Trophoblast cell (in vitro differentiated cells and primary cell): ENCODE data around the gene PARPBP.
A peak's percentile ranks its signal among the peaks of the same experiment; 100 is the strongest.

ENCODE experiments used
- DNase-seq, 2 donors: peaks; one replicate each; pipeline ENCODE4 v3.0.0-alpha.2; 2016
- H2AFZ ChIP-seq: 2 replicates; pipeline ENCODE4 v1.6.1; 2013; ENCODE audit warnings: low read length, moderate library complexity, mild to moderate bottlenecking; ENCODE audit not compliant: insufficient read depth, poor library complexity
- H2AK5ac ChIP-seq: 2 replicates; pipeline ENCODE4 v1.6.1; 2013; ENCODE audit warnings: mild to moderate bottlenecking, low read length
- H2BK120ac ChIP-seq: 2 replicates; pipeline ENCODE4 v1.6.1; 2013; ENCODE audit warnings: low read length, mild to moderate bottlenecking, moderate library complexity; ENCODE audit not compliant: insufficient read depth, poor library complexity
- H2BK12ac ChIP-seq: 2 replicates; pipeline ENCODE4 v1.6.1; 2013; ENCODE audit warnings: mild to moderate bottlenecking, low read length, moderate library complexity
- H2BK5ac ChIP-seq: 2 replicates; pipeline ENCODE4 v1.6.1; 2013; ENCODE audit warnings: low read length, low read depth, moderate library complexity, mild to moderate bottlenecking; ENCODE audit not compliant: poor library complexity
- H3K14ac ChIP-seq: 2 replicates; pipeline ENCODE4 v1.6.1; 2013; ENCODE audit warnings: mild to moderate bottlenecking, low read length
- H3K18ac ChIP-seq: 2 replicates; pipeline ENCODE4 v1.6.1; 2013; ENCODE audit warnings: mild to moderate bottlenecking, low read length
- H3K23ac ChIP-seq: 2 replicates; pipeline ENCODE4 v1.6.1; 2013; ENCODE audit warnings: low read length
- H3K27ac ChIP-seq: 2 replicates; pipeline ENCODE4 v1.5.1; 2013; ENCODE audit warnings: low read depth, mild to moderate bottlenecking, inconsistent platforms, low read length, moderate library complexity
- H3K27me3 ChIP-seq: 2 replicates; pipeline ENCODE4 v1.6.1; 2013; ENCODE audit warnings: inconsistent platforms, mild to moderate bottlenecking, low read length, moderate library complexity; ENCODE audit not compliant: insufficient read depth
- H3K36me3 ChIP-seq, 2 experiments: 1 replicate in 1 of 2; 2 replicates in 1 of 2; pipeline ENCODE4 v1.6.1; 2013; ENCODE audit warnings: low read length in 2 of 2, mild to moderate bottlenecking in 2 of 2, moderate library complexity in 1 of 2; ENCODE audit not compliant: insufficient read depth in 2 of 2, control insufficient read depth in 1 of 2
- H3K4ac ChIP-seq: 2 replicates; pipeline ENCODE4 v1.6.1; 2013; ENCODE audit warnings: low read depth, mild to moderate bottlenecking, low read length, moderate library complexity
- H3K4me1 ChIP-seq, 2 experiments: 1 replicate in 1 of 2; 2 replicates in 1 of 2; pipeline ENCODE4 v1.6.1; 2013; ENCODE audit warnings: low read length in 2 of 2, mild to moderate bottlenecking in 2 of 2, moderate library complexity in 1 of 2; ENCODE audit not compliant: insufficient read depth in 2 of 2, control insufficient read depth in 1 of 2
- H3K4me2 ChIP-seq: 2 replicates; pipeline ENCODE4 v1.6.1; 2013; ENCODE audit warnings: inconsistent platforms, mild to moderate bottlenecking, low read length, moderate library complexity
- H3K4me3 ChIP-seq: 2 replicates; pipeline ENCODE4 v1.5.1; 2013; ENCODE audit warnings: mild to moderate bottlenecking, low read depth, low read length, inconsistent platforms
- H3K79me1 ChIP-seq: one replicate; pipeline ENCODE4 v1.6.1; 2013; ENCODE audit warnings: low read length
- H3K79me2 ChIP-seq: 2 replicates; pipeline ENCODE4 v1.6.1; 2013; ENCODE audit warnings: low read length, mild to moderate bottlenecking; ENCODE audit not compliant: control insufficient read depth, insufficient read depth, poor library complexity
- H3K9ac ChIP-seq: 2 replicates; pipeline ENCODE4 v1.6.1; 2013; ENCODE audit warnings: mild to moderate bottlenecking, low read length
- H3K9me3 ChIP-seq: 2 replicates; pipeline ENCODE4 v1.6.1; 2013; ENCODE audit warnings: low read depth, mild to moderate bottlenecking, control low read depth, inconsistent platforms, low read length; ENCODE audit not compliant: insufficient read depth
- H4K12ac ChIP-seq: 2 replicates; pipeline ENCODE4 v1.6.1; 2013; ENCODE audit warnings: low read depth, mild to moderate bottlenecking, low read length, moderate library complexity
- H4K8ac ChIP-seq: 2 replicates; pipeline ENCODE4 v1.6.1; 2013; ENCODE audit warnings: low read depth, mild to moderate bottlenecking, low read length, moderate library complexity
- H4K91ac ChIP-seq: one replicate; pipeline ENCODE4 v1.6.1; 2013; ENCODE audit warnings: low read depth, mild to moderate bottlenecking, low read length, moderate library complexity
- WGBS: extraction: QIAGEN DNeasy Blood & Tissue Kit; methylation state at CpG from one replicate; pipeline ENCODE4 v1.1.7; 2013; ENCODE audit warnings: missing lambda C conversion rate; ENCODE audit not compliant: insufficient read length, insufficient coverage; ENCODE audit errors: extremely low coverage; 5-methylcytosine and 5-hydroxymethylcytosine counted together

PARPBP gene

DNA sequence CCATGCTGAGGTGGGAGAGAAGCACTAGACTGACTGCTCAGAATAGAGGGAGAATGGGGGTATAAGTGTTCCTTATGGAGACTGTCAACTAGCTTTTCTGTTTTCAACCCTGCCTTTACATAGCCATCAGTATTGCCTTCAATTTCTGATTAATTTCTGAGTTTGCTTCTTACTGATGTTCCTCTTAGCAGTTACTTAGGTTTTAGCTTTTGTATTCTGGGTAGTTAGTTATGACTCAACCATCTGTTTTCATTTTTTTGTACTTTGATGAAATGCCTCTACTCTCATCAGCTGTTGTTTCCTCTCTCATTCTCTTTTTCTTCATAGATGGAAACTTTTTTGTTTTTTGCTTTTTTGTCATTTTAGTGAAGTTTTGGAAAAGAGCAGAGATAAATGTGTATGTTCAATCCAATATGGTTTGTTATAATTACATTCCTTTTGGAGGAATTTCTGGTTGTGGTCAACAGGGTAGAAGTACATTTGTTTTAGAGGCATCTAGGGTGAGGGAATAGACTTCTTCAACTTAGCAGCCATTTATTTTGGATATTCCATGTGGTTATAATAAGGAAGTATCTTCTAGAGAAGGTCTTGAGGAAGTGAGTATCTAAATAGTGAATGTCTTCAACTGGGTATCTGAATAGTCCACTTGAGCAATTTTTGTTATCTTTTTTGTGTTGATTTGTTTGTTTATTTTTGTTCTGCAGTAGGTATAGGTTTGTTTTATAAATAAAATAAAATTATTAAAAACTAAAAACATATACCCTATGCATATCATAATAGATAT lies 48.0 kb downstream of the PARPBP start:
- Histone ChIP-seq H3K14ac (no peak overlapping the region), H3K79me1 (no peaks in the 10 kb centered on the region), H4K12ac (no peak overlapping the region)

DNA sequence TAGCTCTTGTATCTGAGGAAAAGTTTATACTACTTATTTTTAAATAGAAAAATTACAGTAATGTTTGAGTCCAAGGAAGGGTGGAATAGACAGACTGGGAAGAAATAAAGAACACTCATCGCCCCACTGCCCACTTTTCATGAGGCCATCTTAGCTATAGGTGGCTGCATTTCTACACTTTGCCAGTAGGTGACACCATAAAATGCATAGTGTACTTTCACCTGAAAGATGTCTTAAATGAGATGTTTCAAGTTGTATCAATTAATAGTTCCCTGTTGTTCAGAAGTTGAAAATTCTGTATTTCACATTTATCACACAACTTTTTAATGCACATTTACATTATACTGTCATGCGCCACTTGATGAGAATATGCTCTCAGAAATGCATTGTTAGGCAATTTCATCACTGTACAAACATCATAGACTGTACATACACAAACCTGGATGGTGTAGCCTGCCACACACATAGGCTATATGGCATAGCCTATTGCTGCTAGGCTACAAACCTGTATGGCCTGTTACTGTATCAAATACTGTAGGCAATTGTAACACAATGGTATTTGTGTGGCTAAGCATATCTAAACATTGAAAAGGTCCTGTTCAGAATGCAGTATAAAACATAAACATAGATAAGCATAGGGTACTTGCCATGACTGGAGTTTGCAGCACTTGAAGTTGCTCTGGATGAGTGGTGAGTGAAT lies 50.1 kb downstream of the PARPBP start:
- no peak overlapping the region for H3K4me3 ChIP-seq
- WGBS = no CpG with 5 or more reads among the region's 2 CpGs
- no peak overlapping the region for H2AFZ ChIP-seq
- no peak overlapping the region for H3K4me2 ChIP-seq
- H2BK5ac ChIP-seq = no peak overlapping the region
- no peaks in the 10 kb centered on the region for H3K27me3 ChIP-seq
- no peak overlapping the region for H4K91ac ChIP-seq
- H3K23ac ChIP-seq = no peak overlapping the region
- peak; percentile 30 to 66 for DNase-seq
- no peak overlapping the region for H2BK12ac ChIP-seq
- no peak overlapping the region for H2BK120ac ChIP-seq
- no peak overlapping the region for H4K12ac ChIP-seq
- no peaks in the 10 kb centered on the region for H3K79me2 ChIP-seq
- no peak overlapping the region for H2AK5ac ChIP-seq
- H3K9ac ChIP-seq = no peak overlapping the region
- no peak overlapping the region for H3K18ac ChIP-seq
- H3K14ac ChIP-seq = no peak overlapping the region
- no peak overlapping the region for H3K27ac ChIP-seq
- no peaks in the 10 kb centered on the region for H3K4me1 ChIP-seq
- no peak overlapping the region for H4K8ac ChIP-seq
- H3K9me3 ChIP-seq = no peaks in the 10 kb centered on the region
- no peaks in the 10 kb centered on the region for H3K36me3 ChIP-seq
- H3K4ac ChIP-seq = no peak overlapping the region
- no peaks in the 10 kb centered on the region for H3K79me1 ChIP-seq

More for the DNA sequence above, 48.0 kb downstream of the PARPBP start:
- Histone ChIP-seq H3K9ac (no peak overlapping the region), H4K8ac (no peak overlapping the region), H3K4me2 (no peak overlapping the region), H2AK5ac (no peak overlapping the region), H3K4ac (no peak overlapping the region), H3K23ac (no peak overlapping the region), H3K9me3 (no peaks in the 10 kb centered on the region), H4K91ac (no peak overlapping the region), H2BK12ac (no peak overlapping the region), H3K18ac (no peak overlapping the region), H2BK5ac (no peak overlapping the region), H3K4me1 (no peaks in the 10 kb centered on the region), H2BK120ac (no peak overlapping the region), H3K27me3 (no peaks in the 10 kb centered on the region), H2AFZ (no peak overlapping the region), H3K4me3 (no peak overlapping the region), H3K79me2 (no peaks in the 10 kb centered on the region), H3K27ac (no peak overlapping the region), H3K36me3 (no peaks in the 10 kb centered on the region)
- no peak for DNase-seq

GRCh38 chr12:102171951-102172350 lies 52.0 kb downstream of the PARPBP start:
- Histone ChIP-seq H3K27ac (no peak overlapping the region), H3K4me3 (no peak overlapping the region), H2AFZ (no peak overlapping the region), H2BK12ac (no peak overlapping the region), H3K18ac (no peak overlapping the region), H3K4me2 (no peak overlapping the region), H3K9me3 (no peaks in the 10 kb centered on the region), H2BK5ac (no peak overlapping the region), H3K36me3 (no peaks in the 10 kb centered on the region), H3K14ac (no peak overlapping the region), H4K12ac (no peak overlapping the region), H4K91ac (no peak overlapping the region), H4K8ac (no peak overlapping the region), H3K27me3 (no peaks in the 10 kb centered on the region), H2AK5ac (no peak overlapping the region), H3K79me2 (no peaks in the 10 kb centered on the region), H3K4ac (no peak overlapping the region), H3K9ac (no peak overlapping the region), H3K4me1 (no peaks in the 10 kb centered on the region), H3K79me1 (no peaks in the 10 kb centered on the region), H3K23ac (no peak overlapping the region), H2BK120ac (no peak overlapping the region)
- no peak for DNase-seq

DNA sequence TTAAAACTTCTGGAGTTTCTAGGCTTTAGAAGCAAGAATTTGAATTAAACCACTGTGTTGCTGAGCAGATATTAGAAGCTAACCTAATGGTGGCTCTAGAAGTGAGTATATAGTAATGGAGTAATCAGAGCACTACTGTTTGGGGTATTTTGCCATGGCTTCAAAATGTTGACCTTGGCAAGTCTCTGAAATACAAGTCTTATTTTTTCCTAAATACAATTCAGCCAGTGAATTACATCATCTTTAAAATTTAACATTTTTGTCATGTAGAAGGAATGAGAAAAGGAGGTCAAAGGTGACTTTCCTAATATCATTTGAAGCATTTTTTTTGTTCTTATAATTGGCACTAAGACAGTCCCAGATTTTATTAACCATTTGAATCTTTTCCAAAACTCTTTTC lies 52.5 kb downstream of the PARPBP start:
- Histone ChIP-seq H3K36me3 (no peaks in the 10 kb centered on the region), H4K91ac (no peak overlapping the region)

More for the DNA sequence above, 52.5 kb downstream of the PARPBP start:
- no peaks in the 10 kb centered on the region for H3K9me3 ChIP-seq
- no peak overlapping the region for H2AK5ac ChIP-seq
- no peak overlapping the region for H4K8ac ChIP-seq
- H2BK12ac ChIP-seq = no peak overlapping the region
- no peak overlapping the region for H3K18ac ChIP-seq
- no peak for DNase-seq
- H3K79me1 ChIP-seq = no peaks in the 10 kb centered on the region
- no peak overlapping the region for H2BK120ac ChIP-seq
- no peaks in the 10 kb centered on the region for H3K27me3 ChIP-seq
- H3K9ac ChIP-seq = no peak overlapping the region
- H3K4me1 ChIP-seq = no peaks in the 10 kb centered on the region
- no peak overlapping the region for H3K4me3 ChIP-seq
- H2BK5ac ChIP-seq = no peak overlapping the region
- H2AFZ ChIP-seq = no peak overlapping the region
- H3K14ac ChIP-seq = no peak overlapping the region
- no peak overlapping the region for H3K4ac ChIP-seq
- no peak overlapping the region for H3K23ac ChIP-seq
- H3K27ac ChIP-seq = no peak overlapping the region
- H3K4me2 ChIP-seq = no peak overlapping the region
- H3K79me2 ChIP-seq = no peaks in the 10 kb centered on the region
- H4K12ac ChIP-seq = no peak overlapping the region
